CD4-positive, alpha-beta T cell (primary cell): ENCODE measurements around the gene SIGLEC6. TPM values are rescaled to one million over a fixed set of nuclear protein-coding genes. Genes with fewer than 3 reads are reported as not detected.

Source experiments
- ATAC-seq: fragments of 200-7000 bp; cut with Tn5 transposase; one replicate; pipeline ENCODE4 v1.10.0; 2022; ENCODE audit warnings: mild to moderate bottlenecking; ENCODE audit not compliant: poor library complexity
- CTCF ChIA-PET: fragments of 350-600 bp; sonication (Branson Sonifier 250); formaldehyde crosslinking; loops from one replicate; lab custom pipeline; 2021; ENCODE audit warnings: antibody characterized with exemption, inconsistent platforms; lab: Charles Lee
- POLR2A ChIA-PET: fragments of 350-600 bp; sonication (Branson Sonifier 250); formaldehyde crosslinking; loops from one replicate; lab custom pipeline; 2021; ENCODE audit warnings: antibody characterized with exemption, inconsistent platforms; lab: Charles Lee
- DNase-seq, 14 experiments: peaks; one replicate each; pipeline ENCODE4 v3.0.0-alpha.2; 2013 to 2020; ENCODE audit warnings: mixed read lengths in 2 of 14
- H3K27ac ChIP-seq, 2 donors: one replicate each; pipeline versions ENCODE4 v1.5.1 to v1.7.0; 2013; ENCODE audit warnings: low read length in 2 of 2, low read depth in 1 of 2, mild to moderate bottlenecking in 1 of 2
- H3K27me3 ChIP-seq, 2 experiments: 1 replicate in 1 of 2; 2 replicates in 1 of 2; pipeline versions ENCODE4 v1.6.1 to v1.7.0; 2013; ENCODE audit warnings: low read length in 2 of 2, control low read depth in 1 of 2, mild to moderate bottlenecking in 1 of 2, moderate library complexity in 1 of 2; ENCODE audit not compliant: insufficient read depth in 2 of 2, control insufficient read depth in 1 of 2
- H3K36me3 ChIP-seq: one replicate; pipeline ENCODE4 v1.6.1; 2013; ENCODE audit warnings: low read length, control low read depth; ENCODE audit not compliant: insufficient read depth
- H3K4me1 ChIP-seq: one replicate; pipeline ENCODE4 v1.6.1; 2013; ENCODE audit warnings: low read length, control low read depth; ENCODE audit not compliant: insufficient read depth
- H3K4me3 ChIP-seq: one replicate; pipeline ENCODE4 v1.5.1; 2013; ENCODE audit warnings: mild to moderate bottlenecking, low read length, moderate library complexity
- H3K9me3 ChIP-seq, 2 experiments: 1 replicate in 1 of 2; 2 replicates in 1 of 2; pipeline versions ENCODE4 v1.6.1 to v1.7.0; 2013; ENCODE audit warnings: low read length in 2 of 2, mild to moderate bottlenecking in 2 of 2, control low read depth in 1 of 2, moderate library complexity in 1 of 2; ENCODE audit not compliant: control insufficient read depth in 1 of 2, insufficient read depth in 1 of 2
- H3K27ac Mint-ChIP-seq: one replicate; pipeline ENCODE4 v1.8.0; 2020; ENCODE audit warnings: mixed read lengths
- H3K27me3 Mint-ChIP-seq: one replicate; pipeline ENCODE4 v1.8.0; 2021; ENCODE audit warnings: mixed read lengths
- H3K36me3 Mint-ChIP-seq: one replicate; pipeline ENCODE4 v1.8.0; 2021; ENCODE audit warnings: low read depth, mixed read lengths
- H3K4me1 Mint-ChIP-seq: one replicate; pipeline ENCODE4 v1.8.0; 2021; ENCODE audit warnings: low read depth, mixed read lengths
- H3K4me3 Mint-ChIP-seq: one replicate; pipeline ENCODE4 v1.8.0; 2020; ENCODE audit warnings: mild to moderate bottlenecking, mixed read lengths
- H3K9me3 Mint-ChIP-seq: one replicate; pipeline ENCODE4 v1.8.0; 2020; ENCODE audit warnings: mixed read lengths
- CTCF ChIP-seq: fragments of 200-600 bp; IDR thresholded peaks from one replicate; pipeline ENCODE4 v1.8.0; 2022; ENCODE audit warnings: antibody characterized with exemption, mild to moderate bottlenecking
- intact Hi-C, 2 experiments: fragments of 100-400 bp; cut with DNase I in 1 of 2; cut with micrococcal nuclease in 1 of 2; formaldehyde crosslinking; loops; one replicate each; pipeline versions ENCODE4 v1.15.1 to v1.9.0; 2023 to 2025; cut with DNase I, micrococcal nuclease
- total RNA-seq, 174 experiments: library from RNA in 2 of 174; stranded (reverse) in 2 of 174; gene quantifications; one replicate each; pipeline ENCODE4 v1.2.3 and lab custom pipeline; 2021 to 2026

SIGLEC6 gene
- total RNA-seq, 2 experiments from 2014 or later = 0.14 to 0.36 TPM

GRCh38 chr19:51566489-51567100, 35.1 kb upstream of the SIGLEC6 start:
- ChIA-PET POLR2A (no interaction called here), CTCF (no interaction called here)
- Mint-ChIP-seq H3K4me1 (peaks cover 13% of the 10 kb centered on the region), H3K27me3 (peaks cover 43% of the 10 kb centered on the region), H3K36me3 (peaks cover 7% of the 10 kb centered on the region), H3K4me3 (no peak overlapping the region), H3K27ac (no peak overlapping the region), H3K9me3 (no peaks in the 10 kb centered on the region)
- intact Hi-C loops = no loop called here
- no peaks in the 10 kb centered on the region for H3K36me3 ChIP-seq
- peaks cover 5% of the 10 kb centered on the region for H3K4me1 ChIP-seq
- no peak overlapping the region for H3K27ac ChIP-seq
- no peak for DNase-seq
- no peak for ATAC-seq
- H3K4me3 ChIP-seq = no peak overlapping the region
- no peaks in the 10 kb centered on the region for H3K9me3 ChIP-seq
- no peak for TF ChIP-seq CTCF
- H3K27me3 ChIP-seq = peaks cover 17 to 28% of the 10 kb centered on the region in 2 experiments

GRCh38 chr19:51565583-51565982, 34.1 kb upstream of the SIGLEC6 start:
- H3K36me3 Mint-ChIP-seq = no peaks in the 10 kb centered on the region
- Histone ChIP-seq H3K4me1 (no peaks in the 10 kb centered on the region), H3K36me3 (no peaks in the 10 kb centered on the region), H3K9me3 (no peaks in the 10 kb centered on the region), H3K4me3 (no peak overlapping the region), H3K27ac (no peak overlapping the region), H3K27me3 (peaks cover 17 to 32% of the 10 kb centered on the region in 2 experiments)
- no peak overlapping the region for H3K27ac Mint-ChIP-seq
- no peaks in the 10 kb centered on the region for H3K9me3 Mint-ChIP-seq
- CTCF ChIA-PET = no interaction called here
- no peak for TF ChIP-seq CTCF
- DNase-seq (peak in 1 of 14 experiments; percentile 5), ATAC-seq (no peak)
- H3K27me3 Mint-ChIP-seq = peaks cover 52% of the 10 kb centered on the region
- intact Hi-C loops = no loop called here
- H3K4me1 Mint-ChIP-seq = peaks cover 3% of the 10 kb centered on the region
- POLR2A ChIA-PET = no interaction called here
- H3K4me3 Mint-ChIP-seq = no peak overlapping the region

GRCh38 chr19:51564791-51565190, 33.3 kb upstream of the SIGLEC6 start:
- Histone ChIP-seq H3K27me3 (peaks cover 25 to 36% of the 10 kb centered on the region in 2 experiments), H3K27ac (no peak overlapping the region), H3K4me1 (no peaks in the 10 kb centered on the region), H3K9me3 (no peaks in the 10 kb centered on the region), H3K36me3 (no peaks in the 10 kb centered on the region), H3K4me3 (no peak overlapping the region)
- H3K4me3 Mint-ChIP-seq = no peak overlapping the region
- TF ChIP-seq CTCF = no peak
- intact Hi-C loops = loop anchor here in 1 of 2 experiments (5.0 kb wide), 1 partner anchor 33 kb away; no protein-coding TSS in a partner anchor
- no peaks in the 10 kb centered on the region for H3K9me3 Mint-ChIP-seq
- ATAC-seq (no peak), DNase-seq (peak in 2 of 14 experiments; percentile 23 to 24)
- no peak overlapping the region for H3K27ac Mint-ChIP-seq
- H3K4me1 Mint-ChIP-seq = no peaks in the 10 kb centered on the region
- no peaks in the 10 kb centered on the region for H3K36me3 Mint-ChIP-seq
- ChIA-PET CTCF (no interaction called here), POLR2A (no interaction called here)
- H3K27me3 Mint-ChIP-seq = peaks cover 60% of the 10 kb centered on the region
